HepG2 (cell line): ENCODE measurements around the gene FAM209B. TPM values are rescaled to one million over a fixed set of nuclear protein-coding genes. Genes with fewer than 3 reads are reported as not detected.

Experiments used
- ATAC-seq: fragments of 200-7000 bp; cut with Tn5 transposase; 3 replicates; pipeline ENCODE4 v1.9.1; 2020; ENCODE audit warnings: mild to moderate bottlenecking, moderate library complexity
- BruUV-seq: library from RNA; stranded (reverse); fragments of 400-500 nt; replicated peaks from 2 replicates; lab custom pipeline; 2021; lab: Mats Ljungman, UMichigan
- CTCF ChIA-PET: fragments of 300-600 bp; formaldehyde crosslinking; extraction: SDS; loops from one replicate; lab custom pipeline; 2021; ENCODE audit warnings: low total read pairs, inconsistent platforms, low intra/inter-chr PET ratio; lab: Yijun Ruan, JAX
- POLR2A ChIA-PET: fragments of 350-600 bp; sonication (Branson Sonifier 250); formaldehyde crosslinking; loops from one replicate; lab custom pipeline; 2020; ENCODE audit warnings: antibody characterized with exemption, inconsistent platforms; lab: Yijun Ruan, JAX
- DNase-seq: peaks from one replicate; pipeline ENCODE4 v3.0.0-alpha.2; 2015; ENCODE audit warnings: low spot score
- FAIRE-seq: peaks from 3 replicates; lab custom pipeline; 2011; peaks lifted over from hg19 to GRCh38; lab: Jason Lieb, UNC
- H2AFZ ChIP-seq: one replicate; pipeline ENCODE4 v1.6.1; 2011; ENCODE audit warnings: low read length, inconsistent platforms
- H3K27ac ChIP-seq: fragments of 300-600 bp; 3 replicates; pipeline ENCODE4 v1.8.0; 2011; ENCODE audit warnings: mixed run types, mild to moderate bottlenecking, mixed read lengths, low read length, inconsistent platforms; ENCODE audit not compliant: insufficient read depth; ENCODE audit errors: extremely low read length
- H3K27me3 ChIP-seq, 2 experiments: fragments of 200-600 bp in 1 of 2; 2 replicates in 1 of 2; 3 replicates in 1 of 2; pipeline versions ENCODE4 v1.6.0 to v1.8.0; 2011; ENCODE audit warnings: low read length in 2 of 2, mild to moderate bottlenecking in 2 of 2, moderate library complexity in 2 of 2, inconsistent platforms in 1 of 2; ENCODE audit not compliant: insufficient read depth in 2 of 2, control insufficient read depth in 1 of 2
- H3K36me3 ChIP-seq, 2 experiments: fragments of 200-600 bp in 1 of 2; replicated peaks in 1 of 2; 2 replicates in 1 of 2; 3 replicates in 1 of 2; pipeline versions ENCODE4 v1.5.1 to v1.8.0; 2011; ENCODE audit warnings: low read length in 2 of 2, inconsistent platforms in 1 of 2; ENCODE audit not compliant: insufficient read depth in 2 of 2, control insufficient read depth in 1 of 2
- H3K4me1 ChIP-seq: 2 replicates; pipeline ENCODE4 v1.5.1; 2012; ENCODE audit warnings: low read length, inconsistent platforms; ENCODE audit not compliant: insufficient read depth
- H3K4me2 ChIP-seq: 2 replicates; pipeline ENCODE4 v1.6.0; 2011; ENCODE audit warnings: low read depth, low read length, inconsistent platforms
- H3K4me3 ChIP-seq, 3 experiments: fragments of 200-600 bp in 1 of 3; sonication (generic), shearing (Covaris generic) in 1 of 3; replicated peaks in 1 of 3; 2 replicates each; pipeline ENCODE4 v1.5.1; 2011 to 2016; ENCODE audit warnings: low read length in 3 of 3, inconsistent platforms in 2 of 3, low read depth in 2 of 3, mild to moderate bottlenecking in 2 of 3, control low read depth in 1 of 3, mixed read lengths in 1 of 3; ENCODE audit not compliant: insufficient read depth in 1 of 3
- H3K79me2 ChIP-seq: one replicate; pipeline ENCODE4 v1.6.1; 2011; ENCODE audit warnings: low read length, inconsistent platforms; ENCODE audit not compliant: insufficient read depth
- H3K9ac ChIP-seq: 2 replicates; pipeline ENCODE4 v1.6.0; 2011; ENCODE audit warnings: mild to moderate bottlenecking, low read depth, low read length, inconsistent platforms; ENCODE audit not compliant: insufficient read depth
- H3K9me3 ChIP-seq: 2 replicates; pipeline ENCODE4 v1.5.1; 2012; ENCODE audit warnings: mild to moderate bottlenecking, low read length
- H4K20me1 ChIP-seq: 2 replicates; pipeline ENCODE4 v1.6.0; 2011; ENCODE audit warnings: inconsistent platforms, mild to moderate bottlenecking, low read length, moderate library complexity; ENCODE audit not compliant: insufficient read depth
- MAFF ChIP-seq: IDR thresholded peaks from 2 replicates; pipeline ENCODE4 v1.6.1; 2011; ENCODE audit warnings: low read depth, low read length, improper control_type of control experiment
- MAFK ChIP-seq, 2 experiments: IDR thresholded peaks in 1 of 2; conservative IDR thresholded peaks in 1 of 2; 2 replicates each; pipeline ENCODE4 v1.6.1; 2011; ENCODE audit warnings: improper control_type of control experiment in 2 of 2, low read length in 2 of 2
- SNAI1 ChIP-seq: sonication (generic); formaldehyde crosslinking; IDR thresholded peaks from 2 replicates; pipeline ENCODE4 v1.5.0; 2020; ENCODE audit warnings: mild to moderate bottlenecking, missing genetic modification reagents, borderline replicate concordance
- TBP ChIP-seq: sonication (generic); formaldehyde crosslinking; IDR thresholded peaks from 2 replicates; pipeline ENCODE4 v1.5.0; 2020; ENCODE audit warnings: missing genetic modification reagents
- ZNF770 ChIP-seq: sonication (generic); formaldehyde crosslinking; IDR thresholded peaks from 2 replicates; pipeline ENCODE4 v1.5.0; 2020; ENCODE audit warnings: mild to moderate bottlenecking, missing genetic modification reagents
- WGBS: methylation state at CpG from one replicate; pipeline ENCODE4 v1.1.6; 2017; ENCODE audit warnings: low lambda C conversion rate; 5-methylcytosine and 5-hydroxymethylcytosine counted together
- in situ Hi-C: cut with HindIII; loops from 2 replicates; pipeline ENCODE4 v1.10.0; 2017; ENCODE audit warnings: low pct_unique_long_range_greater_than_20kb; ENCODE audit not compliant: extremely low pct_ligation_motif_present
- intact Hi-C: fragments of 100-400 bp; cut with micrococcal nuclease; formaldehyde crosslinking; loops from one replicate; pipeline ENCODE4 v1.10.0; 2022; ENCODE audit not compliant: unreplicated experiment
- polyA plus RNA-seq, 8 experiments: library from polyadenylated mRNA; depleted of rRNA in 3 of 8; stranded (reverse) in 7 of 8; unstranded in 1 of 8; fragments of >200 nt; fragmentation: Illumina TruSeq in 4 of 8; extraction: Trizol in 4 of 8; gene quantifications; 2 replicates each; pipeline versions ENCODE4 v1.2.1 to v1.2.3, GENCODE V29; 2011 to 2016; ENCODE audit warnings: low read depth in 4 of 8, missing spikeins in 1 of 8, mixed read lengths in 1 of 8; ENCODE audit not compliant: insufficient read depth in 1 of 8
- total RNA-seq, 5 experiments: library from RNA; depleted of rRNA; stranded (reverse); fragments of >200 nt; fragmentation: Illumina TruSeq; extraction: Trizol; gene quantifications; 2 replicates each; pipeline ENCODE4 v1.2.3, GENCODE V29; 2016; ENCODE audit warnings: low read depth in 1 of 5
- TF ChIP-seq, protein P1 (sequence below): sonication (generic); formaldehyde crosslinking; IDR thresholded peaks from 2 replicates; pipeline ENCODE4 v1.5.1; 2020; ENCODE audit warnings: mild to moderate bottlenecking, missing genetic modification reagents, borderline replicate concordance
- TF ChIP-seq, protein P2 (sequence below): sonication (generic); formaldehyde crosslinking; IDR thresholded peaks from 2 replicates; pipeline ENCODE4 v1.4.0; 2020; ENCODE audit warnings: missing genetic modification reagents

Gene FAM209B
- total and polyA plus RNA-seq, 2 of the 13 experiments (the other 11 are each of a cell fraction or from before 2014, with no cell fraction given): 0.24 to 0.42 TPM

- Histone ChIP-seq H2AFZ (no peak overlapping the region), H3K27ac (no peak overlapping the region)
- 95% methylated on average over 5 of the region's 5 CpGs for whole genome bisulfite sequencing
- no TSS peak for BruUV-seq
- POLR2A ChIA-PET: no interaction called here
- TF ChIP-seq ZNF770 (CRISPR knock-in tag) (peak; percentile 75), SNAI1 (no peak)
- TF ChIP-seq, all 625 proteins: peak for 1
- H3K9me3 ChIP-seq: no peaks in the 10 kb centered on the region
- ATAC-seq (no peak), DNase-seq (no peak), FAIRE-seq (no peak)
- H3K79me2 ChIP-seq: no peaks in the 10 kb centered on the region
- H3K27me3 ChIP-seq: no peaks in the 10 kb centered on the region
- H3K4me2 ChIP-seq: no peak overlapping the region
- in situ Hi-C loops: no loop called here
- H3K36me3 ChIP-seq: peaks cover 29 to 71% of the 10 kb centered on the region in 2 experiments
- H4K20me1 ChIP-seq: no peaks in the 10 kb centered on the region; the same call in 1 of the 2 replicates
- no peak overlapping the region for H3K4me3 ChIP-seq
- no peak overlapping the region for H3K9ac ChIP-seq
- intact Hi-C loops: no loop called here
- no peaks in the 10 kb centered on the region for H3K4me1 ChIP-seq
- CTCF ChIA-PET: no interaction called here
Measured at GRCh38 chr20:56488566-56488965, 44.5 kb upstream of the FAM209B start.

- peaks cover 8 to 33% of the 10 kb centered on the region in 2 experiments for H3K36me3 ChIP-seq
- no peak overlapping the region for H3K4me2 ChIP-seq
- ChIA-PET CTCF (no interaction called here), POLR2A (no interaction called here)
- no peaks in the 10 kb centered on the region for H3K4me1 ChIP-seq
- no peak overlapping the region for H3K9ac ChIP-seq
- no TSS peak for BruUV-seq
- intact Hi-C loops: no loop called here
- H4K20me1 ChIP-seq: no peaks in the 10 kb centered on the region
- in situ Hi-C loops: no loop called here
- ATAC-seq: no peak
- 95% methylated on average over 1 of the region's 1 CpG for WGBS
- no peak for FAIRE-seq
- no peaks in the 10 kb centered on the region for H3K9me3 ChIP-seq
- H3K27ac ChIP-seq: no peak overlapping the region
- DNase-seq: no peak
- H3K27me3 ChIP-seq: no peaks in the 10 kb centered on the region
- no peak overlapping the region for H3K4me3 ChIP-seq
- no peaks in the 10 kb centered on the region for H3K79me2 ChIP-seq
- H2AFZ ChIP-seq: no peak overlapping the region
- no peak for TF ChIP-seq TBP (CRISPR knock-in tag)
- peak; percentile 56 to 68; a peak in 3 of 4 replicates for TF ChIP-seq MAFK (conservative IDR thresholded peaks at IDR 0.05 in 1 of 2, IDR thresholded peaks at IDR 0.05 in 1 of 2; ENCODE audit: low read length in 2 of 2)
- TF ChIP-seq, protein P1, sequence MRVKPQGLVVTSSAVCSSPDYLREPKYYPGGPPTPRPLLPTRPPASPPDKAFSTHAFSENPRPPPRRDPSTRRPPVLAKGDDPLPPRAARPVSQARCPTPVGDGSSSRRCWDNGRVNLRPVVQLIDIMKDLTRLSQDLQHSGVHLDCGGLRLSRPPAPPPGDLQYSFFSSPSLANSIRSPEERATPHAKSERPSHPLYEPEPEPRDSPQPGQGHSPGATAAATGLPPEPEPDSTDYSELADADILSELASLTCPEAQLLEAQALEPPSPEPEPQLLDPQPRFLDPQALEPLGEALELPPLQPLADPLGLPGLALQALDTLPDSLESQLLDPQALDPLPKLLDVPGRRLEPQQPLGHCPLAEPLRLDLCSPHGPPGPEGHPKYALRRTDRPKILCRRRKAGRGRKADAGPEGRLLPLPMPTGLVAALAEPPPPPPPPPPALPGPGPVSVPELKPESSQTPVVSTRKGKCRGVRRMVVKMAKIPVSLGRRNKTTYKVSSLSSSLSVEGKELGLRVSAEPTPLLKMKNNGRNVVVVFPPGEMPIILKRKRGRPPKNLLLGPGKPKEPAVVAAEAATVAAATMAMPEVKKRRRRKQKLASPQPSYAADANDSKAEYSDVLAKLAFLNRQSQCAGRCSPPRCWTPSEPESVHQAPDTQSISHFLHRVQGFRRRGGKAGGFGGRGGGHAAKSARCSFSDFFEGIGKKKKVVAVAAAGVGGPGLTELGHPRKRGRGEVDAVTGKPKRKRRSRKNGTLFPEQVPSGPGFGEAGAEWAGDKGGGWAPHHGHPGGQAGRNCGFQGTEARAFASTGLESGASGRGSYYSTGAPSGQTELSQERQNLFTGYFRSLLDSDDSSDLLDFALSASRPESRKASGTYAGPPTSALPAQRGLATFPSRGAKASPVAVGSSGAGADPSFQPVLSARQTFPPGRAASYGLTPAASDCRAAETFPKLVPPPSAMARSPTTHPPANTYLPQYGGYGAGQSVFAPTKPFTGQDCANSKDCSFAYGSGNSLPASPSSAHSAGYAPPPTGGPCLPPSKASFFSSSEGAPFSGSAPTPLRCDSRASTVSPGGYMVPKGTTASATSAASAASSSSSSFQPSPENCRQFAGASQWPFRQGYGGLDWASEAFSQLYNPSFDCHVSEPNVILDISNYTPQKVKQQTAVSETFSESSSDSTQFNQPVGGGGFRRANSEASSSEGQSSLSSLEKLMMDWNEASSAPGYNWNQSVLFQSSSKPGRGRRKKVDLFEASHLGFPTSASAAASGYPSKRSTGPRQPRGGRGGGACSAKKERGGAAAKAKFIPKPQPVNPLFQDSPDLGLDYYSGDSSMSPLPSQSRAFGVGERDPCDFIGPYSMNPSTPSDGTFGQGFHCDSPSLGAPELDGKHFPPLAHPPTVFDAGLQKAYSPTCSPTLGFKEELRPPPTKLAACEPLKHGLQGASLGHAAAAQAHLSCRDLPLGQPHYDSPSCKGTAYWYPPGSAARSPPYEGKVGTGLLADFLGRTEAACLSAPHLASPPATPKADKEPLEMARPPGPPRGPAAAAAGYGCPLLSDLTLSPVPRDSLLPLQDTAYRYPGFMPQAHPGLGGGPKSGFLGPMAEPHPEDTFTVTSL: no peak
- peak; percentile 58; the same call in 1 of the 2 replicates for TF ChIP-seq MAFF
- TF ChIP-seq, protein P2, sequence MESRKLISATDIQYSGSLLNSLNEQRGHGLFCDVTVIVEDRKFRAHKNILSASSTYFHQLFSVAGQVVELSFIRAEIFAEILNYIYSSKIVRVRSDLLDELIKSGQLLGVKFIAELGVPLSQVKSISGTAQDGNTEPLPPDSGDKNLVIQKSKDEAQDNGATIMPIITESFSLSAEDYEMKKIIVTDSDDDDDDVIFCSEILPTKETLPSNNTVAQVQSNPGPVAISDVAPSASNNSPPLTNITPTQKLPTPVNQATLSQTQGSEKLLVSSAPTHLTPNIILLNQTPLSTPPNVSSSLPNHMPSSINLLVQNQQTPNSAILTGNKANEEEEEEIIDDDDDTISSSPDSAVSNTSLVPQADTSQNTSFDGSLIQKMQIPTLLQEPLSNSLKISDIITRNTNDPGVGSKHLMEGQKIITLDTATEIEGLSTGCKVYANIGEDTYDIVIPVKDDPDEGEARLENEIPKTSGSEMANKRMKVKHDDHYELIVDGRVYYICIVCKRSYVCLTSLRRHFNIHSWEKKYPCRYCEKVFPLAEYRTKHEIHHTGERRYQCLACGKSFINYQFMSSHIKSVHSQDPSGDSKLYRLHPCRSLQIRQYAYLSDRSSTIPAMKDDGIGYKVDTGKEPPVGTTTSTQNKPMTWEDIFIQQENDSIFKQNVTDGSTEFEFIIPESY: no peak
Measured at GRCh38 chr20:56501116-56501515, 31.9 kb upstream of the FAM209B start.
